Measurements from ENCODE around the gene PRX. TPM values are rescaled to one million over a fixed set of nuclear protein-coding genes. Genes with fewer than 3 reads are reported as not detected.

PRX gene
- total RNA-seq, 1 experiment from 2014 or later = 2.5 TPM

DNA sequence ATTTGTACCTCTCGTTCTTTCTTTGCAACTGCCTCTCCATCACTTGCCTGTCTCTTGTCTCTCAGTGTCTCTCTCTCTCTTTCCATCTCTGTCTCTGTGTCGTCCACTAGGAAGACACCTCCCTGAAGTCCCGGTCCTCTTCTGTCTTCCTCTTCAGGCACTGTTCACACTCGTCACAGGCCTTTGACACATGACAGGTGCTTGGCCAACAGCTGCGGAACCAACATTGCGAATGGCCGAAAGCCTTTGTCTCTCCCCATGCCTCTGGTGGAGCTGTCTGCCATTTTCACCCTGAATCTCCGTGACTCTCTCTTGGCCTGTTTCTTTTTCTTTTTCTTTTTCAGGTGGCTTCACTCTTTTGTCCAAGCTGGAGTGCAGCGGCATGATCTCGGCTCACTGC, 26.0 kb downstream of the PRX start:
- ChIA-PET CTCF (interaction anchor here (1.4 kb wide), 1 partner anchor 82 kb away, joined by 3 read pairs; no protein-coding TSS in a partner anchor), POLR2A (ENCODE audit: low non-redundant PET) (no interaction called here)
- H3K27ac ChIP-seq (ENCODE audit: low read depth, low read length, poor library complexity, severe bottlenecking) = no peak overlapping the region
- no peaks in the 10 kb centered on the region for H3K27me3 ChIP-seq (replicated peaks; ENCODE audit: insufficient read depth, low read depth, low read length, poor library complexity)
- no peaks in the 10 kb centered on the region for H3K4me1 ChIP-seq (ENCODE audit: insufficient read depth, low read length, poor library complexity, severe bottlenecking)
- intact Hi-C loops (cut with micrococcal nuclease; ENCODE audit: unreplicated experiment) = no loop called here
- no peak for DNase-seq (ENCODE audit: low spot score)
- no peak overlapping the region for H3K4me3 ChIP-seq (ENCODE audit: low read depth, low read length, poor library complexity, severe bottlenecking)
- no TSS peak for BruUV-seq (replicated peaks)
- H3K36me3 ChIP-seq (ENCODE audit: insufficient read depth, low read length, poor library complexity, severe bottlenecking) = no peaks in the 10 kb centered on the region
- H3K9me3 ChIP-seq (ENCODE audit: low read depth, low read length, poor library complexity, severe bottlenecking) = no peaks in the 10 kb centered on the region
- TF ChIP-seq, protein P1, sequence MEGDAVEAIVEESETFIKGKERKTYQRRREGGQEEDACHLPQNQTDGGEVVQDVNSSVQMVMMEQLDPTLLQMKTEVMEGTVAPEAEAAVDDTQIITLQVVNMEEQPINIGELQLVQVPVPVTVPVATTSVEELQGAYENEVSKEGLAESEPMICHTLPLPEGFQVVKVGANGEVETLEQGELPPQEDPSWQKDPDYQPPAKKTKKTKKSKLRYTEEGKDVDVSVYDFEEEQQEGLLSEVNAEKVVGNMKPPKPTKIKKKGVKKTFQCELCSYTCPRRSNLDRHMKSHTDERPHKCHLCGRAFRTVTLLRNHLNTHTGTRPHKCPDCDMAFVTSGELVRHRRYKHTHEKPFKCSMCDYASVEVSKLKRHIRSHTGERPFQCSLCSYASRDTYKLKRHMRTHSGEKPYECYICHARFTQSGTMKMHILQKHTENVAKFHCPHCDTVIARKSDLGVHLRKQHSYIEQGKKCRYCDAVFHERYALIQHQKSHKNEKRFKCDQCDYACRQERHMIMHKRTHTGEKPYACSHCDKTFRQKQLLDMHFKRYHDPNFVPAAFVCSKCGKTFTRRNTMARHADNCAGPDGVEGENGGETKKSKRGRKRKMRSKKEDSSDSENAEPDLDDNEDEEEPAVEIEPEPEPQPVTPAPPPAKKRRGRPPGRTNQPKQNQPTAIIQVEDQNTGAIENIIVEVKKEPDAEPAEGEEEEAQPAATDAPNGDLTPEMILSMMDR (conservative IDR thresholded peaks at IDR 0.05; ENCODE audit: low read depth, low read length) = no peak
- no peak for TF ChIP-seq EZH2 (IDR thresholded peaks at IDR 0.05; ENCODE audit: borderline replicate concordance, low read depth, low read length, poor library complexity, severe bottlenecking)

DNA sequence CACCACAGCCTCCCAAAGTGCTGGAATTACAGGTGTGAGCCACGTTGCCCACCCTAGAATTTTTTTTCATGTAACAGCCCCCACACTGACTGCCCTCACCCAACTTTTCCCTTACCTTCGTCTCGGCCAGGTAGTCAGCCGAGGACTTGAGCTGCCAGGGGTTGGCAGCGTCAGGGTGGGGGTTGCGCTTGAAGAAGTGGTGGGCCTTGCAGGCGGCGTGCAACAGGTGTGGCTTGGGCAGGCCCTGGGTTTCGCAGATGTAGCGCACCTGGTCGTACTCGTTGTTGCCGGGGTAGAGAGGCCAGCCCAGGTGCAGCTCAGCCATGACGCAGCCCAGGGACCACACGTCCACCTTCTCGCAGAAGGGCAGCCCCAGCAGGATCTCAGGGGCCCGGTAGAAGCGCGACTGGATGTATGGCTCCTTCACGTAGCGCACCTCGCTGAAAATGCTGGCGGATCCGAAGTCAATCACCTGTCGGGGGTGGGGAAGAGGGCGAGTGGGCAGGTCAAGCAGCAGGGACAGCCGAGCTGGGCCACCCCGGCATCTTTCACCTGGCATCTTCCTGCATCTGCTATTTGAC, 29.4 kb downstream of the PRX start:
- no TSS peak for BruUV-seq (replicated peaks)
- no peak for DNase-seq (ENCODE audit: low spot score)
- CTCF ChIA-PET = no interaction called here
- no peaks in the 10 kb centered on the region for H3K4me1 ChIP-seq (ENCODE audit: insufficient read depth, low read length, poor library complexity, severe bottlenecking)
- H3K36me3 ChIP-seq (ENCODE audit: insufficient read depth, low read length, poor library complexity, severe bottlenecking) = no peaks in the 10 kb centered on the region
- no peak overlapping the region for H3K4me3 ChIP-seq (ENCODE audit: low read depth, low read length, poor library complexity, severe bottlenecking)
- no peak overlapping the region for H3K27ac ChIP-seq (ENCODE audit: low read depth, low read length, poor library complexity, severe bottlenecking)
- no peaks in the 10 kb centered on the region for H3K9me3 ChIP-seq (ENCODE audit: low read depth, low read length, poor library complexity, severe bottlenecking)
- intact Hi-C loops (cut with micrococcal nuclease; ENCODE audit: unreplicated experiment) = no loop called here
- TF ChIP-seq, protein P1 (conservative IDR thresholded peaks at IDR 0.05; ENCODE audit: low read depth, low read length) = no peak
- no peak for TF ChIP-seq EZH2 (IDR thresholded peaks at IDR 0.05; ENCODE audit: borderline replicate concordance, low read depth, low read length, poor library complexity, severe bottlenecking)
- POLR2A ChIA-PET (ENCODE audit: low non-redundant PET) = no interaction called here
- no peaks in the 10 kb centered on the region for H3K27me3 ChIP-seq (replicated peaks; ENCODE audit: insufficient read depth, low read depth, low read length, poor library complexity)

DNA sequence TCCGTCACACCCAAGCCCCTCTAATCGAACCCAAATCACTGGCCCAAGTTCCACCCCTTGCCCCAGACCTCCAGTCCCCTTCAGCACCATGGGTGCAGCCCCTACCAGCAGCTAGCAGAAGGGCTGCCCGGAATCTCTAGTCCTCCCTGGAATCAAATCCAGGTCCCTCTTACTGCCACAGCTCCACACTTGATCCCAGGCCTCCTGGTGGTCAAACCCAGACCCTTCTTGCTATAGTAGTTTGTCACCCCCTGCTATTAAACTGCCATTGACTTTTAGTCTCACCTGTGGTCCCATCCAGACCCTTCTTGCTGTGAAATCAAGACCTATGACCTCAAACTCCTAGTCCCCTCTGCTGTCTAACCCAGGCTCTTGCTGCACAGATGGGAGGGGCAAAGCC, 31.9 kb downstream of the PRX start:
- ChIA-PET CTCF (no interaction called here), POLR2A (ENCODE audit: low non-redundant PET) (no interaction called here)
- DNase-seq (ENCODE audit: low spot score) = no peak
- H3K36me3 ChIP-seq (ENCODE audit: insufficient read depth, low read length, poor library complexity, severe bottlenecking) = peaks cover 16% of the 10 kb centered on the region
- H3K27ac ChIP-seq (ENCODE audit: low read depth, low read length, poor library complexity, severe bottlenecking) = no peak overlapping the region
- no peaks in the 10 kb centered on the region for H3K4me1 ChIP-seq (ENCODE audit: insufficient read depth, low read length, poor library complexity, severe bottlenecking)
- no peaks in the 10 kb centered on the region for H3K27me3 ChIP-seq (replicated peaks; ENCODE audit: insufficient read depth, low read depth, low read length, poor library complexity)
- no TSS peak for BruUV-seq (replicated peaks)
- TF ChIP-seq, protein P1 (conservative IDR thresholded peaks at IDR 0.05; ENCODE audit: low read depth, low read length) = no peak
- TF ChIP-seq EZH2 (IDR thresholded peaks at IDR 0.05; ENCODE audit: borderline replicate concordance, low read depth, low read length, poor library complexity, severe bottlenecking) = no peak
- H3K4me3 ChIP-seq (ENCODE audit: low read depth, low read length, poor library complexity, severe bottlenecking) = no peak overlapping the region
- intact Hi-C loops (cut with micrococcal nuclease; ENCODE audit: unreplicated experiment) = no loop called here
- no peaks in the 10 kb centered on the region for H3K9me3 ChIP-seq (ENCODE audit: low read depth, low read length, poor library complexity, severe bottlenecking)
